Measurements from ENCODE around the gene ERC2.

GRCh38 chr3:55884491-55885285, 583.6 kb downstream of the ERC2 start:
- no peak for TF ChIP-seq POLR2AphosphoS5 (IDR thresholded peaks at IDR 0.05)
- TF ChIP-seq POLR2A (IDR thresholded peaks at IDR 0.05) = no peak
- TF ChIP-seq, protein P1, sequence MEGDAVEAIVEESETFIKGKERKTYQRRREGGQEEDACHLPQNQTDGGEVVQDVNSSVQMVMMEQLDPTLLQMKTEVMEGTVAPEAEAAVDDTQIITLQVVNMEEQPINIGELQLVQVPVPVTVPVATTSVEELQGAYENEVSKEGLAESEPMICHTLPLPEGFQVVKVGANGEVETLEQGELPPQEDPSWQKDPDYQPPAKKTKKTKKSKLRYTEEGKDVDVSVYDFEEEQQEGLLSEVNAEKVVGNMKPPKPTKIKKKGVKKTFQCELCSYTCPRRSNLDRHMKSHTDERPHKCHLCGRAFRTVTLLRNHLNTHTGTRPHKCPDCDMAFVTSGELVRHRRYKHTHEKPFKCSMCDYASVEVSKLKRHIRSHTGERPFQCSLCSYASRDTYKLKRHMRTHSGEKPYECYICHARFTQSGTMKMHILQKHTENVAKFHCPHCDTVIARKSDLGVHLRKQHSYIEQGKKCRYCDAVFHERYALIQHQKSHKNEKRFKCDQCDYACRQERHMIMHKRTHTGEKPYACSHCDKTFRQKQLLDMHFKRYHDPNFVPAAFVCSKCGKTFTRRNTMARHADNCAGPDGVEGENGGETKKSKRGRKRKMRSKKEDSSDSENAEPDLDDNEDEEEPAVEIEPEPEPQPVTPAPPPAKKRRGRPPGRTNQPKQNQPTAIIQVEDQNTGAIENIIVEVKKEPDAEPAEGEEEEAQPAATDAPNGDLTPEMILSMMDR (IDR thresholded peaks at IDR 0.05) = no peak
- TF ChIP-seq EP300 (IDR thresholded peaks at IDR 0.05) = no peak
